HG02884 (cell line): ENCODE data around the gene CCDC88C.
"Not testable (repeated sequence)": the region's sequence is repeated elsewhere in the genome, so short reads cannot be mapped to it uniquely, and the experiment has no call there.

ENCODE experiments used
- ATAC-seq: cut with Tn5 transposase; IDR thresholded peaks from one replicate; pipeline ENCODE4 v1.9.1; 2021; ENCODE audit warnings: mild to moderate bottlenecking, moderate library complexity; ENCODE audit not compliant: unreplicated experiment

Gene CCDC88C

GRCh38 chr14:91417120-91417982 lies at the start of gene CCDC88C:
CCDC88C (minus strand) TSS chr14:91417820; CDS start chr14:91417690, 130 bp downstream.
- ATAC-seq: peak; percentile 43

GRCh38 chr14:91466192-91466591 lies 48.6 kb upstream of the CCDC88C start:
- ATAC-seq: no peak

GRCh38 chr14:91464615-91465205 lies 47.1 kb upstream of the CCDC88C start:
- no peak for ATAC-seq

GRCh38 chr14:91458612-91459011 lies 41.0 kb upstream of the CCDC88C start:
- no peak for ATAC-seq

- ATAC-seq: no peak
These were observed 38.7 kb upstream of the CCDC88C start for GRCh38 chr14:91456283-91456682.

- ATAC-seq: no peak
These were observed 37.0 kb upstream of the CCDC88C start for GRCh38 chr14:91454580-91454979.

GRCh38 chr14:91454155-91454554 lies 36.5 kb upstream of the CCDC88C start:
- no peak for ATAC-seq

- no peak for ATAC-seq
These were observed 36.1 kb upstream of the CCDC88C start for GRCh38 chr14:91453744-91454143.

GRCh38 chr14:91444335-91445020 lies 26.9 kb upstream of the CCDC88C start:
- no peak for ATAC-seq

- no peak for ATAC-seq
These were observed 21.7 kb upstream of the CCDC88C start for GRCh38 chr14:91439345-91439744.

GRCh38 chr14:91438845-91439244 lies 21.2 kb upstream of the CCDC88C start:
- ATAC-seq: no peak

GRCh38 chr14:91436266-91436665 lies 18.6 kb upstream of the CCDC88C start:
- not testable (repeated sequence) for ATAC-seq

GRCh38 chr14:91429385-91429784 lies 11.8 kb upstream of the CCDC88C start:
- no peak for ATAC-seq

- ATAC-seq: not testable (repeated sequence)
These were observed 11.3 kb upstream of the CCDC88C start for GRCh38 chr14:91428931-91429330.

- not testable (repeated sequence) for ATAC-seq
These were observed 7.9 kb upstream of the CCDC88C start for GRCh38 chr14:91425531-91425944.

- ATAC-seq: no peak
These were observed 7.4 kb upstream of the CCDC88C start for GRCh38 chr14:91424813-91425530.

GRCh38 chr14:91420686-91421085 lies 3.1 kb upstream of the CCDC88C start:
- no peak for ATAC-seq

- ATAC-seq: no peak
These were observed 1.8 kb upstream of the CCDC88C start for GRCh38 chr14:91419451-91419850.

- no peak for ATAC-seq
These were observed 1.4 kb upstream of the CCDC88C start for GRCh38 chr14:91419044-91419397.

- no peak for ATAC-seq
These were observed 895 bp upstream of the CCDC88C start for GRCh38 chr14:91418387-91419043.

- peak; percentile 21 for ATAC-seq
These were observed 365 bp upstream of the CCDC88C start for GRCh38 chr14:91417983-91418386.
